GM06990 (cell line): ENCODE measurements around the gene KCTD12.
"Not testable (repeated sequence)": the region's sequence is repeated elsewhere in the genome, so short reads cannot be mapped to it uniquely, and the experiment has no call there.

Experiments
- DNase-seq: peaks from one replicate; pipeline ENCODE4 v3.0.0-alpha.2; 2011; ENCODE audit not compliant: insufficient read length; ENCODE audit errors: extremely low read depth
- H3K27me3 ChIP-seq: replicated peaks from 2 replicates; pipeline ENCODE4 v1.6.0; 2011; ENCODE audit warnings: low read length; ENCODE audit not compliant: control insufficient read depth, insufficient read depth
- H3K36me3 ChIP-seq: 2 replicates; pipeline ENCODE4 v1.5.1; 2011; ENCODE audit warnings: low read length; ENCODE audit not compliant: control insufficient read depth, insufficient read depth
- H3K4me3 ChIP-seq: replicated peaks from 2 replicates; pipeline ENCODE4 v1.5.1; 2011; ENCODE audit warnings: low read depth, mild to moderate bottlenecking, control low read depth, low read length
- TF ChIP-seq, protein P1 (sequence below): IDR thresholded peaks from 2 replicates; pipeline ENCODE4 v1.5.1; 2011; ENCODE audit warnings: low read length, control low read depth, mild to moderate bottlenecking, inconsistent platforms; ENCODE audit not compliant: insufficient read depth, poor library complexity, severe bottlenecking

KCTD12 gene

GRCh38 chr13:76913898-76914297, 27.7 kb upstream of the KCTD12 start:
- no peak for DNase-seq
- H3K4me3 ChIP-seq, result no peak overlapping the region
- H3K36me3 ChIP-seq, result no peaks in the 10 kb centered on the region
- TF ChIP-seq, protein P1, sequence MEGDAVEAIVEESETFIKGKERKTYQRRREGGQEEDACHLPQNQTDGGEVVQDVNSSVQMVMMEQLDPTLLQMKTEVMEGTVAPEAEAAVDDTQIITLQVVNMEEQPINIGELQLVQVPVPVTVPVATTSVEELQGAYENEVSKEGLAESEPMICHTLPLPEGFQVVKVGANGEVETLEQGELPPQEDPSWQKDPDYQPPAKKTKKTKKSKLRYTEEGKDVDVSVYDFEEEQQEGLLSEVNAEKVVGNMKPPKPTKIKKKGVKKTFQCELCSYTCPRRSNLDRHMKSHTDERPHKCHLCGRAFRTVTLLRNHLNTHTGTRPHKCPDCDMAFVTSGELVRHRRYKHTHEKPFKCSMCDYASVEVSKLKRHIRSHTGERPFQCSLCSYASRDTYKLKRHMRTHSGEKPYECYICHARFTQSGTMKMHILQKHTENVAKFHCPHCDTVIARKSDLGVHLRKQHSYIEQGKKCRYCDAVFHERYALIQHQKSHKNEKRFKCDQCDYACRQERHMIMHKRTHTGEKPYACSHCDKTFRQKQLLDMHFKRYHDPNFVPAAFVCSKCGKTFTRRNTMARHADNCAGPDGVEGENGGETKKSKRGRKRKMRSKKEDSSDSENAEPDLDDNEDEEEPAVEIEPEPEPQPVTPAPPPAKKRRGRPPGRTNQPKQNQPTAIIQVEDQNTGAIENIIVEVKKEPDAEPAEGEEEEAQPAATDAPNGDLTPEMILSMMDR, result no peak
- H3K27me3 ChIP-seq, result no peaks in the 10 kb centered on the region

GRCh38 chr13:76912476-76912875, 26.3 kb upstream of the KCTD12 start:
- H3K27me3 ChIP-seq, result no peaks in the 10 kb centered on the region
- TF ChIP-seq, protein P1, result no peak
- no peak overlapping the region for H3K4me3 ChIP-seq
- DNase-seq, result no peak
- no peaks in the 10 kb centered on the region for H3K36me3 ChIP-seq

DNA sequence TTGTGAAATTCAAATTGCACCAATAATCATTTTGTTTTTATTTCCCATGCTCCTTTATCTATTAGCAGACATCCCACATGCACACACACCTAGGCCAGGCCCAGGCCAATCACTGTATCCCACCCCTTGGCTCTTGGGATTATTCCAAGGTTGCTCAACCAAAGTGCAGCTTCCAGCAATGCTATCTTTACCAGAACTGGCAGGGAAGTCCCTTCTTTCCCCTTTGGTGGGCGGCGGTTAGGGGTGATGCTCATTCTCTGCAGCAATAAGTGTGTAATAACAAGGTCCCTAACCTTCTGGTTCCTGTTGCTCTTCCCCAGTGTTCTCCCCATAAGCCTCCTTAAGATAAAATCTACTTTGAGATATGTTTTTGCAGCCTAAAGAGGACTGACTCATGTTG, 18.3 kb upstream of the KCTD12 start:
- TF ChIP-seq, protein P1, result no peak
- no peaks in the 10 kb centered on the region for H3K36me3 ChIP-seq
- H3K4me3 ChIP-seq, result no peak overlapping the region
- no peak for DNase-seq
- H3K27me3 ChIP-seq, result no peaks in the 10 kb centered on the region

- TF ChIP-seq, protein P1, result peak; percentile 99
- H3K36me3 ChIP-seq, result no peaks in the 10 kb centered on the region
- no peaks in the 10 kb centered on the region for H3K27me3 ChIP-seq
- H3K4me3 ChIP-seq, result no peak overlapping the region
- peak; percentile 51 for DNase-seq
Measured at GRCh38 chr13:76903544-76904162, 17.4 kb upstream of the KCTD12 start.

DNA sequence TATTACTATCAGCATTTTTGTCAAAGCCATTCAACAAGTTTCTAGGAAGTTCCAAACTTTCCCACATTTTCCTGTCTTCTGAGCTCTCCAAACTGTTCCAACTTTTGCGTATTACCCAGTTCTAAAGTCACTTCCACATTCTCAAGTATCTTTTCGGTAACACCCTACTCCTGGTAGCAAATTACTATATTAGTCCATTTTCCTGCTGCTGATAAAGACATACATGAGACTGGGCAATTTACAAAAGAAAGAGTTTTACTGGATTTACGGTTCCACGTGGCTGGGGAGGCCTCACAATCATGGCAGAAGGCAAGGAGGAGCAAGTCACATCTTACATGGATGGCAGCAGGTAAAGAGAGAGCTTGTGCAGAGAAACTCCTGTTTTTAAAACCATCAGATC, 12.9 kb upstream of the KCTD12 start:
- not testable (repeated sequence) for H3K4me3 ChIP-seq, H3K27me3 ChIP-seq, DNase-seq, H3K36me3 ChIP-seq

GRCh38 chr13:76897171-76897570, 11.0 kb upstream of the KCTD12 start:
- DNase-seq, H3K36me3 ChIP-seq, H3K27me3 ChIP-seq, H3K4me3 ChIP-seq: not testable (repeated sequence)
